ENCODE results near the gene GRIK3.

Gene GRIK3

GRCh38 chr1:36794460-36794859 is 239.9 kb downstream of the GRIK3 start:
- DNase-seq (ENCODE audit: low read depth in 1 of 2, low spot score in 1 of 2), result no peak

- DNase-seq (ENCODE audit: low read depth in 1 of 2, low spot score in 1 of 2), result no peak
Measured at GRCh38 chr1:36793452-36793851, 240.9 kb downstream of the GRIK3 start.

GRCh38 chr1:36792292-36792691 is 242.0 kb downstream of the GRIK3 start:
- no peak for DNase-seq (ENCODE audit: low read depth in 1 of 2, low spot score in 1 of 2)

GRCh38 chr1:36790191-36790590 is 244.1 kb downstream of the GRIK3 start:
- no peak for DNase-seq (ENCODE audit: low read depth in 1 of 2, low spot score in 1 of 2)

- no peak for DNase-seq (ENCODE audit: low read depth in 1 of 2, low spot score in 1 of 2)
Measured at GRCh38 chr1:36789535-36789934, 244.8 kb downstream of the GRIK3 start.

GRCh38 chr1:36787312-36787913 is 246.9 kb downstream of the GRIK3 start:
- no peak for DNase-seq (ENCODE audit: low read depth in 1 of 2, low spot score in 1 of 2)

GRCh38 chr1:36786425-36786824 is 247.9 kb downstream of the GRIK3 start:
- DNase-seq (ENCODE audit: low read depth in 1 of 2, low spot score in 1 of 2), result no peak

- DNase-seq (ENCODE audit: low read depth in 1 of 2, low spot score in 1 of 2), result no peak
Measured at GRCh38 chr1:36784147-36784859, 250.0 kb downstream of the GRIK3 start.

- no peak for DNase-seq (ENCODE audit: low read depth in 1 of 2, low spot score in 1 of 2)
Measured at GRCh38 chr1:36783475-36783874, 250.8 kb downstream of the GRIK3 start.

GRCh38 chr1:36782785-36783184 is 251.5 kb downstream of the GRIK3 start:
- DNase-seq (ENCODE audit: low read depth in 1 of 2, low spot score in 1 of 2), result no peak

GRCh38 chr1:36782085-36782484 is 252.2 kb downstream of the GRIK3 start:
- no peak for DNase-seq (ENCODE audit: low read depth in 1 of 2, low spot score in 1 of 2)

GRCh38 chr1:36781098-36781497 is 253.2 kb downstream of the GRIK3 start:
- DNase-seq (ENCODE audit: low read depth in 1 of 2, low spot score in 1 of 2), result no peak

- no peak for DNase-seq (ENCODE audit: low read depth in 1 of 2, low spot score in 1 of 2)
Measured at GRCh38 chr1:36778740-36779139, 255.6 kb downstream of the GRIK3 start.

- DNase-seq (ENCODE audit: low read depth in 1 of 2, low spot score in 1 of 2), result no peak
Measured at GRCh38 chr1:36776948-36777831, 257.1 kb downstream of the GRIK3 start.

GRCh38 chr1:36776256-36776655 is 258.1 kb downstream of the GRIK3 start:
- no peak for DNase-seq (ENCODE audit: low read depth in 1 of 2, low spot score in 1 of 2)

- DNase-seq (ENCODE audit: low read depth in 1 of 2, low spot score in 1 of 2), result no peak
Measured at GRCh38 chr1:36775716-36776115, 258.6 kb downstream of the GRIK3 start.

GRCh38 chr1:36773827-36774541 is 260.3 kb downstream of the GRIK3 start:
- no peak for DNase-seq (ENCODE audit: low read depth in 1 of 2, low spot score in 1 of 2)

GRCh38 chr1:36772647-36773495 is 261.4 kb downstream of the GRIK3 start:
- DNase-seq (ENCODE audit: low read depth in 1 of 2, low spot score in 1 of 2), result no peak

GRCh38 chr1:36771660-36772284 is 262.5 kb downstream of the GRIK3 start:
- no peak for DNase-seq (ENCODE audit: low read depth in 1 of 2, low spot score in 1 of 2)

GRCh38 chr1:36771240-36771639 is 263.1 kb downstream of the GRIK3 start:
- no peak for DNase-seq (ENCODE audit: low read depth in 1 of 2, low spot score in 1 of 2)
